AG20443 (cell line): ENCODE measurements around the gene ZBTB17.

Experiments used
- DNase-seq: peaks from one replicate; pipeline ENCODE4 v3.0.0; 2012; ENCODE audit warnings: low spot score, mixed read lengths

The ZBTB17 gene

GRCh38 chr1:15960808-15961207 lies 15.1 kb downstream of the ZBTB17 start:
- no peak for DNase-seq

GRCh38 chr1:15959827-15960446 lies 16.0 kb downstream of the ZBTB17 start:
- no peak for DNase-seq

- DNase-seq: no peak
Measured at GRCh38 chr1:15959424-15959823, 16.5 kb downstream of the ZBTB17 start.

- no peak for DNase-seq
Measured at GRCh38 chr1:15958793-15959192, 17.1 kb downstream of the ZBTB17 start.

GRCh38 chr1:15958111-15958510 lies 17.8 kb downstream of the ZBTB17 start:
- no peak for DNase-seq

GRCh38 chr1:15957221-15958095 lies 18.4 kb downstream of the ZBTB17 start:
- no peak for DNase-seq

GRCh38 chr1:15956150-15956549 lies 19.8 kb downstream of the ZBTB17 start:
- no peak for DNase-seq

- DNase-seq: no peak
Measured at GRCh38 chr1:15955552-15955951, 20.3 kb downstream of the ZBTB17 start.

- DNase-seq: no peak
Measured at GRCh38 chr1:15954316-15954715, 21.6 kb downstream of the ZBTB17 start.

GRCh38 chr1:15953791-15954241 lies 22.1 kb downstream of the ZBTB17 start:
- no peak for DNase-seq

GRCh38 chr1:15953294-15953771 lies 22.6 kb downstream of the ZBTB17 start:
- no peak for DNase-seq

GRCh38 chr1:15952317-15953258 lies 23.3 kb downstream of the ZBTB17 start:
- DNase-seq: peak; percentile 75

- DNase-seq: no peak
Measured at GRCh38 chr1:15951341-15952153, 24.4 kb downstream of the ZBTB17 start.

GRCh38 chr1:15950763-15951295 lies 25.1 kb downstream of the ZBTB17 start:
- peak; percentile 69 for DNase-seq

- DNase-seq: no peak
Measured at GRCh38 chr1:15950302-15950701, 25.6 kb downstream of the ZBTB17 start.

GRCh38 chr1:15949453-15950245 lies 26.3 kb downstream of the ZBTB17 start:
- DNase-seq: peak; percentile 95

- DNase-seq: peak; percentile 87
Measured at GRCh38 chr1:15948595-15949452, 27.1 kb downstream of the ZBTB17 start.

GRCh38 chr1:15948091-15948591 lies 27.8 kb downstream of the ZBTB17 start:
- DNase-seq: peak; percentile 44
